ENCODE results near the gene MRPS21.

The MRPS21 gene

GRCh38 chr1:150259758-150260669 lies 33.6 kb upstream of the MRPS21 start (continued):
- TF ChIP-seq ZNF335 (tag by site-specific recombination; conservative IDR thresholded peaks at IDR 0.05): peak; percentile 92
- TF ChIP-seq PRDM1 (tag by site-specific recombination; IDR thresholded peaks at IDR 0.05): 0 out of 2 replicates have a peak, but pooled peaks have one; percentile 10
- TF ChIP-seq SP3 (tag by site-specific recombination; IDR thresholded peaks at IDR 0.05): peak; percentile 67
- TF ChIP-seq ZNF155 (tag by site-specific recombination; IDR thresholded peaks at IDR 0.05): no peak
- peak; percentile 88 for TF ChIP-seq PATZ1 (tag by site-specific recombination; IDR thresholded peaks at IDR 0.05)
- peak; percentile 52 for TF ChIP-seq SP2 (tag by site-specific recombination; IDR thresholded peaks at IDR 0.05)
- no peak for TF ChIP-seq REST (tag by site-specific recombination; IDR thresholded peaks at IDR 0.05)
- peak; percentile 79 for TF ChIP-seq GLIS2 (tag by site-specific recombination; IDR thresholded peaks at IDR 0.05)
- no peak for TF ChIP-seq KLF9 (tag by site-specific recombination; IDR thresholded peaks at IDR 0.05; ENCODE audit: low read depth)
- no peak for TF ChIP-seq ZNF214 (tag by site-specific recombination; IDR thresholded peaks at IDR 0.05; ENCODE audit: borderline replicate concordance)
- peak; percentile 39; the same call in 1 of the 2 replicates for TF ChIP-seq ZNF692 (tag by site-specific recombination; IDR thresholded peaks at IDR 0.05)
- TF ChIP-seq HOXC10 (CRISPR knock-in tag; IDR thresholded peaks at IDR 0.05): no peak
- no peak for TF ChIP-seq ZNF354C (tag by site-specific recombination; IDR thresholded peaks at IDR 0.05; ENCODE audit: borderline replicate concordance, low read depth)
- TF ChIP-seq MEIS1 (CRISPR knock-in tag; IDR thresholded peaks at IDR 0.05; ENCODE audit: borderline replicate concordance): no peak
- TF ChIP-seq ZSCAN5A (tag by site-specific recombination; IDR thresholded peaks at IDR 0.05): no peak
- no peak for TF ChIP-seq ZXDB (tag by site-specific recombination; IDR thresholded peaks at IDR 0.05)
- peak; percentile 43; the same call in 1 of the 2 replicates for TF ChIP-seq ZFHX2 (tag by site-specific recombination; conservative IDR thresholded peaks at IDR 0.05)
- peak; percentile 99 for TF ChIP-seq ZBTB17 (tag by site-specific recombination; IDR thresholded peaks at IDR 0.05)
- TF ChIP-seq SCRT2 (tag by site-specific recombination; IDR thresholded peaks at IDR 0.05): no peak
- TF ChIP-seq, protein P1, sequence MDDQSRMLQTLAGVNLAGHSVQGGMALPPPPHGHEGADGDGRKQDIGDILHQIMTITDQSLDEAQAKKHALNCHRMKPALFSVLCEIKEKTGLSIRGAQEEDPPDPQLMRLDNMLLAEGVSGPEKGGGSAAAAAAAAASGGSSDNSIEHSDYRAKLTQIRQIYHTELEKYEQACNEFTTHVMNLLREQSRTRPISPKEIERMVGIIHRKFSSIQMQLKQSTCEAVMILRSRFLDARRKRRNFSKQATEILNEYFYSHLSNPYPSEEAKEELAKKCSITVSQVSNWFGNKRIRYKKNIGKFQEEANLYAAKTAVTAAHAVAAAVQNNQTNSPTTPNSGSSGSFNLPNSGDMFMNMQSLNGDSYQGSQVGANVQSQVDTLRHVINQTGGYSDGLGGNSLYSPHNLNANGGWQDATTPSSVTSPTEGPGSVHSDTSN (CRISPR knock-in tag; IDR thresholded peaks at IDR 0.05): 0 out of 2 replicates have a peak, but pooled peaks have one; percentile 52
- peak; percentile 92 for TF ChIP-seq WT1 (tag by site-specific recombination; IDR thresholded peaks at IDR 0.05)
- no peak for TF ChIP-seq ZFP69B (tag by site-specific recombination; IDR thresholded peaks at IDR 0.05)
- TF ChIP-seq ZNF555 (tag by site-specific recombination; conservative IDR thresholded peaks at IDR 0.05): no peak
- TF ChIP-seq ZNF184 (tag by site-specific recombination; IDR thresholded peaks at IDR 0.05): no peak
- TF ChIP-seq, protein P2, sequence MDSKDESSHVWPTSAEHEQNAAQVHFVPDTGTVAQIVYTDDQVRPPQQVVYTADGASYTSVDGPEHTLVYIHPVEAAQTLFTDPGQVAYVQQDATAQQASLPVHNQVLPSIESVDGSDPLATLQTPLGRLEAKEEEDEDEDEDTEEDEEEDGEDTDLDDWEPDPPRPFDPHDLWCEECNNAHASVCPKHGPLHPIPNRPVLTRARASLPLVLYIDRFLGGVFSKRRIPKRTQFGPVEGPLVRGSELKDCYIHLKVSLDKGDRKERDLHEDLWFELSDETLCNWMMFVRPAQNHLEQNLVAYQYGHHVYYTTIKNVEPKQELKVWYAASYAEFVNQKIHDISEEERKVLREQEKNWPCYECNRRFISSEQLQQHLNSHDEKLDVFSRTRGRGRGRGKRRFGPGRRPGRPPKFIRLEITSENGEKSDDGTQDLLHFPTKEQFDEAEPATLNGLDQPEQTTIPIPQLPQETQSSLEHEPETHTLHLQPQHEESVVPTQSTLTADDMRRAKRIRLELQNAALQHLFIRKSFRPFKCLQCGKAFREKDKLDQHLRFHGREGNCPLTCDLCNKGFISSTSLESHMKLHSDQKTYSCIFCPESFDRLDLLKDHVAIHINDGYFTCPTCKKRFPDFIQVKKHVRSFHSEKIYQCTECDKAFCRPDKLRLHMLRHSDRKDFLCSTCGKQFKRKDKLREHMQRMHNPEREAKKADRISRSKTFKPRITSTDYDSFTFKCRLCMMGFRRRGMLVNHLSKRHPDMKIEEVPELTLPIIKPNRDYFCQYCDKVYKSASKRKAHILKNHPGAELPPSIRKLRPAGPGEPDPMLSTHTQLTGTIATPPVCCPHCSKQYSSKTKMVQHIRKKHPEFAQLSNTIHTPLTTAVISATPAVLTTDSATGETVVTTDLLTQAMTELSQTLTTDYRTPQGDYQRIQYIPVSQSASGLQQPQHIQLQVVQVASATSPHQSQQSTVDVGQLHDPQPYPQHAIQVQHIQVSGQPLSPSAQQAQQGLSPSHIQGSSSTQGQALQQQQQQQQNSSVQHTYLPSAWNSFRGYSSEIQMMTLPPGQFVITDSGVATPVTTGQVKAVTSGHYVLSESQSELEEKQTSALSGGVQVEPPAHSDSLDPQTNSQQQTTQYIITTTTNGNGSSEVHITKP (tag by site-specific recombination; IDR thresholded peaks at IDR 0.05): peak; percentile 96
